HepG2 (cell line): ENCODE measurements around the gene OST4. TPM values are rescaled to one million over a fixed set of nuclear protein-coding genes. Genes with fewer than 3 reads are reported as not detected.

Experiments
- DR1 ChIP-seq: sonication (generic); formaldehyde crosslinking; IDR thresholded peaks from 2 replicates; pipeline ENCODE4 v1.8.0; 2021; ENCODE audit warnings: mild to moderate bottlenecking, missing genetic modification reagents, inconsistent platforms
- HES4 ChIP-seq: sonication (generic); formaldehyde crosslinking; IDR thresholded peaks from 2 replicates; pipeline ENCODE4 v1.9.0; 2021; ENCODE audit warnings: mild to moderate bottlenecking, missing genetic modification reagents, borderline replicate concordance
- KMT2B ChIP-seq: IDR thresholded peaks from 2 replicates; pipeline ENCODE4 v1.6.1; 2016; ENCODE audit warnings: missing genetic modification reagents, missing compliant biosample characterization
- NPAS2 ChIP-seq: sonication (generic); formaldehyde crosslinking; IDR thresholded peaks from 2 replicates; pipeline ENCODE4 v1.8.0; 2022; ENCODE audit warnings: mild to moderate bottlenecking, missing genetic modification reagents, borderline replicate concordance
- NR0B2 ChIP-seq: sonication (generic); formaldehyde crosslinking; IDR thresholded peaks from 2 replicates; pipeline ENCODE4 v1.4.0; 2020; ENCODE audit warnings: mild to moderate bottlenecking, missing genetic modification reagents
- NR2F6 ChIP-seq, 2 experiments: IDR thresholded peaks; 2 replicates each; pipeline ENCODE4 v1.6.1; 2016; ENCODE audit warnings: antibody characterized with exemption in 1 of 2, mild to moderate bottlenecking in 1 of 2
- PPARG ChIP-seq: conservative IDR thresholded peaks from 2 replicates; pipeline ENCODE4 v1.6.1; 2016; ENCODE audit warnings: missing biosample characterization, missing genetic modification reagents
- RFX5 ChIP-seq: IDR thresholded peaks from 2 replicates; pipeline ENCODE4 v1.6.1; 2011; ENCODE audit warnings: low read depth, low read length, improper control_type of control experiment
- SOX13 ChIP-seq, 3 experiments: fragments of 450-650 bp in 1 of 3; sonication (generic) in 1 of 3; formaldehyde crosslinking in 1 of 3; IDR thresholded peaks in 2 of 3; conservative IDR thresholded peaks in 1 of 3; 2 replicates each; pipeline versions ENCODE4 v1.5.0 to v1.6.1; 2016 to 2020; ENCODE audit warnings: antibody characterized with exemption in 1 of 3, mild to moderate bottlenecking in 1 of 3, missing compliant biosample characterization in 1 of 3, missing genetic modification reagents in 1 of 3, moderate library complexity in 1 of 3
- ZBTB21 ChIP-seq: sonication (generic); formaldehyde crosslinking; IDR thresholded peaks from 2 replicates; pipeline ENCODE4 v1.4.0; 2020; ENCODE audit warnings: missing genetic modification reagents
- ZBTB40 ChIP-seq, 2 experiments: fragments of 450-650 bp in 1 of 2; sonication (generic) in 1 of 2; formaldehyde crosslinking in 1 of 2; IDR thresholded peaks; 2 replicates each; pipeline versions ENCODE4 v1.6.1 to v1.8.0; 2016 to 2022; ENCODE audit warnings: antibody characterized with exemption in 1 of 2, mild to moderate bottlenecking in 1 of 2, missing genetic modification reagents in 1 of 2
- ZNF276 ChIP-seq: sonication (generic); formaldehyde crosslinking; IDR thresholded peaks from 2 replicates; pipeline ENCODE4 v1.4.0; 2020; ENCODE audit warnings: mild to moderate bottlenecking, low read depth, missing genetic modification reagents
- ZNF354B ChIP-seq: sonication (generic); formaldehyde crosslinking; IDR thresholded peaks from 2 replicates; pipeline ENCODE4 v1.8.0; 2022; ENCODE audit warnings: mild to moderate bottlenecking, missing genetic modification reagents
- ZNF484 ChIP-seq: sonication (generic); formaldehyde crosslinking; IDR thresholded peaks from 2 replicates; pipeline ENCODE4 v1.5.1; 2020; ENCODE audit warnings: mild to moderate bottlenecking, low read depth, missing genetic modification reagents, borderline replicate concordance
- ZNF766 ChIP-seq: sonication (generic); formaldehyde crosslinking; IDR thresholded peaks from 2 replicates; pipeline ENCODE4 v1.5.0; 2020; ENCODE audit warnings: missing genetic modification reagents, borderline replicate concordance
- ZNF776 ChIP-seq: sonication (generic); formaldehyde crosslinking; IDR thresholded peaks from 2 replicates; pipeline ENCODE4 v1.4.0; 2020; ENCODE audit warnings: mild to moderate bottlenecking, missing genetic modification reagents
- polyA plus RNA-seq, 8 experiments: library from polyadenylated mRNA; depleted of rRNA in 3 of 8; stranded (reverse) in 7 of 8; unstranded in 1 of 8; fragments of >200 nt; fragmentation: Illumina TruSeq in 4 of 8; extraction: Trizol in 4 of 8; gene quantifications; 2 replicates each; pipeline versions ENCODE4 v1.2.1 to v1.2.3, GENCODE V29; 2011 to 2016; ENCODE audit warnings: low read depth in 4 of 8, missing spikeins in 1 of 8, mixed read lengths in 1 of 8; ENCODE audit not compliant: insufficient read depth in 1 of 8
- total RNA-seq, 5 experiments: library from RNA; depleted of rRNA; stranded (reverse); fragments of >200 nt; fragmentation: Illumina TruSeq; extraction: Trizol; gene quantifications; 2 replicates each; pipeline ENCODE4 v1.2.3, GENCODE V29; 2016; ENCODE audit warnings: low read depth in 1 of 5

OST4 gene
- total and polyA plus RNA-seq, 2 of the 13 experiments (the other 11 are each of a cell fraction or from before 2014, with no cell fraction given): 498 to 584 TPM

- TF ChIP-seq ZBTB40 (IDR thresholded peaks at IDR 0.05) (no peak), ZBTB40 (CRISPR knock-in tag; IDR thresholded peaks at IDR 0.05) (no peak; the same call in none of the 2 replicates), NR0B2 (CRISPR knock-in tag) (peak; percentile 77), PPARG (CRISPR knock-in tag) (0 out of 2 replicates have a peak, but pooled peaks have one; percentile 6), SOX13 (IDR thresholded peaks at IDR 0.05) (no peak), SOX13 (CRISPR knock-in tag; conservative IDR thresholded peaks at IDR 0.05 in 1 of 2, IDR thresholded peaks at IDR 0.05 in 1 of 2) (no peak), ZNF276 (CRISPR knock-in tag) (peak; percentile 68; the same call in 1 of the 2 replicates), RFX5 (0 out of 2 replicates have a peak, but pooled peaks have one; percentile 10), HES4 (CRISPR knock-in tag) (peak; percentile 70; the same call in 1 of the 2 replicates), ZBTB21 (CRISPR knock-in tag) (no peak), NR2F6 (IDR thresholded peaks at IDR 0.05) (no peak), NR2F6 (CRISPR knock-in tag; IDR thresholded peaks at IDR 0.05) (peak; percentile 6; the same call in 1 of the 2 replicates), KMT2B (CRISPR knock-in tag) (peak; percentile 89), DR1 (CRISPR knock-in tag) (no peak; the same call in 1 of the 2 replicates), ZNF776 (no peak), ZNF766 (peak; percentile 77), ZNF484 (no peak), ZNF354B (CRISPR knock-in tag) (0 out of 2 replicates have a peak, but pooled peaks have one; percentile 0), NPAS2 (CRISPR knock-in tag) (no peak)
These were observed 38.8 kb downstream of the OST4 start, which contains the start of gene TMEM214 (continued) for GRCh38 chr2:27032495-27033252.
